GM12892 (cell line): ENCODE results near the gene HEMK1.

ENCODE experiments used
- DNase-seq: peaks from one replicate; pipeline ENCODE4 v3.0.0; 2011; ENCODE audit not compliant: insufficient read length
- FAIRE-seq: peaks from 2 replicates; lab custom pipeline; 2011; peaks lifted over from hg19 to GRCh38; lab: Jason Lieb, UNC
- POLR2A ChIP-seq: IDR thresholded peaks from 2 replicates; pipeline ENCODE4 v1.6.1; 2011; ENCODE audit warnings: low read depth, low read length, control low read depth
- POLR2AphosphoS5 ChIP-seq: IDR thresholded peaks from 2 replicates; pipeline ENCODE4 v1.6.1; 2011; ENCODE audit warnings: low read depth, low read length, control low read depth
- TAF1 ChIP-seq: IDR thresholded peaks from 2 replicates; pipeline ENCODE4 v1.6.1; 2011; ENCODE audit warnings: low read depth, mild to moderate bottlenecking, control low read depth, low read length, borderline replicate concordance

The HEMK1 gene

GRCh38 chr3:50570508-50571279 lies 1.4 kb downstream of the HEMK1 start:
- FAIRE-seq (no peak), DNase-seq (no peak)
- no peak for TF ChIP-seq POLR2AphosphoS5
- TF ChIP-seq POLR2A = no peak
- TF ChIP-seq TAF1 = no peak

GRCh38 chr3:50571486-50571885 lies 2.2 kb downstream of the HEMK1 start:
- no peak for DNase-seq
- no peak for FAIRE-seq
- TF ChIP-seq POLR2A (no peak), POLR2AphosphoS5 (no peak), TAF1 (no peak)

- peak; percentile 66 for DNase-seq
- peak; percentile 96 for FAIRE-seq
- TF ChIP-seq POLR2A (no peak), TAF1 (no peak), POLR2AphosphoS5 (no peak)
Measured at GRCh38 chr3:50572158-50572557, 2.8 kb downstream of the HEMK1 start.

- no peak for FAIRE-seq
- TF ChIP-seq POLR2A = no peak
- TF ChIP-seq TAF1 = no peak
- TF ChIP-seq POLR2AphosphoS5 = no peak
- DNase-seq = no peak
Measured at GRCh38 chr3:50572801-50573371, 3.6 kb downstream of the HEMK1 start.

GRCh38 chr3:50573566-50574443 lies 4.5 kb downstream of the HEMK1 start:
- TF ChIP-seq TAF1 (no peak), POLR2AphosphoS5 (no peak), POLR2A (no peak)
- FAIRE-seq = no peak

GRCh38 chr3:50574444-50574831 lies 5.1 kb downstream of the HEMK1 start:
- TF ChIP-seq POLR2A = no peak
- no peak for TF ChIP-seq TAF1
- TF ChIP-seq POLR2AphosphoS5 = no peak
- DNase-seq = no peak
- no peak for FAIRE-seq

More at GRCh38 chr3:50573566-50574443, 4.5 kb downstream of the HEMK1 start:
- DNase-seq = no peak

- no peak for DNase-seq
- TF ChIP-seq TAF1 (no peak), POLR2A (no peak), POLR2AphosphoS5 (no peak)
- FAIRE-seq = no peak
Measured at GRCh38 chr3:50575372-50575771, 6.0 kb downstream of the HEMK1 start.

- FAIRE-seq (no peak), DNase-seq (no peak)
- TF ChIP-seq TAF1 (no peak), POLR2A (no peak), POLR2AphosphoS5 (no peak)
Measured at GRCh38 chr3:50577348-50577747, 8.0 kb downstream of the HEMK1 start.

- FAIRE-seq = no peak
- DNase-seq = no peak
- no peak for TF ChIP-seq POLR2AphosphoS5
Measured at GRCh38 chr3:50580683-50581458, 11.5 kb downstream of the HEMK1 start.

GRCh38 chr3:50581459-50581842 lies 12.1 kb downstream of the HEMK1 start:
- DNase-seq (no peak), FAIRE-seq (no peak)
- TF ChIP-seq POLR2A (no peak), POLR2AphosphoS5 (no peak), TAF1 (no peak)

- DNase-seq (no peak), FAIRE-seq (no peak)
- TF ChIP-seq TAF1 = no peak
Measured at GRCh38 chr3:50582083-50582482, 12.8 kb downstream of the HEMK1 start.

GRCh38 chr3:50583897-50584296 lies 14.6 kb downstream of the HEMK1 start:
- DNase-seq (no peak), FAIRE-seq (no peak)
- TF ChIP-seq TAF1 (no peak), POLR2A (no peak), POLR2AphosphoS5 (no peak)
